Measurements from ENCODE around the gene TBC1D16.
"Not testable (repeated sequence)": the region's sequence is repeated elsewhere in the genome, so short reads cannot be mapped to it uniquely, and the experiment has no call there.

The TBC1D16 gene

GRCh38 chr17:79907850-79908249 lies 127.8 kb downstream of the TBC1D16 start:
- DNase-seq, result no peak

GRCh38 chr17:79907217-79907715 lies 128.4 kb downstream of the TBC1D16 start:
- DNase-seq, result no peak

GRCh38 chr17:79905832-79906231 lies 129.8 kb downstream of the TBC1D16 start:
- DNase-seq, result no peak

GRCh38 chr17:79904865-79905264 lies 130.8 kb downstream of the TBC1D16 start:
- no peak for DNase-seq

- no peak for DNase-seq
Observed at GRCh38 chr17:79902146-79902791, 133.4 kb downstream of the TBC1D16 start.

- no peak for DNase-seq
Observed at GRCh38 chr17:79901131-79901530, 134.5 kb downstream of the TBC1D16 start.

GRCh38 chr17:79899584-79899983 lies 136.1 kb downstream of the TBC1D16 start:
- DNase-seq, result no peak

- DNase-seq, result no peak
Observed at GRCh38 chr17:79897243-79898063, 138.2 kb downstream of the TBC1D16 start.

- DNase-seq, result not testable (repeated sequence)
Observed at GRCh38 chr17:79893457-79893856, 142.2 kb downstream of the TBC1D16 start.

GRCh38 chr17:79892457-79893241 lies 143.0 kb downstream of the TBC1D16 start:
- DNase-seq, result no peak

GRCh38 chr17:79891113-79891730 lies 144.4 kb downstream of the TBC1D16 start:
- no peak for DNase-seq

- DNase-seq, result no peak
Observed at GRCh38 chr17:79890706-79891105, 145.0 kb downstream of the TBC1D16 start.

GRCh38 chr17:79888811-79889634 lies 146.6 kb downstream of the TBC1D16 start:
- DNase-seq, result no peak

- no peak for DNase-seq
Observed at GRCh38 chr17:79888009-79888540, 147.6 kb downstream of the TBC1D16 start.

- DNase-seq, result no peak
Observed at GRCh38 chr17:79887451-79887991, 148.2 kb downstream of the TBC1D16 start.

GRCh38 chr17:79883202-79883601 lies 152.5 kb downstream of the TBC1D16 start:
- DNase-seq, result no peak

All from stimulated activated CD4-positive, alpha-beta T cell treated with anti-CD3 and anti-CD28 coated beads, Interleukin-1b, Interleukin-23, amount 100 ng/mL, for 48 hours (primary cell).